Left colon (tissue), 2 donors: ENCODE results near the gene PSMF1. TPM values are rescaled to one million over a fixed set of nuclear protein-coding genes. Genes with fewer than 3 reads are reported as not detected.

Experiments used
- total RNA-seq, 2 donors: library from RNA; stranded (reverse); fragmentation: NEBNext Ultra II Directional; extraction: Animal tissue kit (Norgen Biotek cat#: 25700); gene quantifications; one replicate each; pipeline ENCODE4 v1.2.1, GENCODE V29; 2021
- donor health status: DM: no; HTN: no; CAD: no.
- donor health status: DM: yes; HTN: yes; CAD: no.

PSMF1 gene
- total RNA-seq, 2 donors from 2014 or later = 119 to 133 TPM

Other genes with a start within 250 kb of the PSMF1 start
- not detected for gene ANGPT4, start 202.3 kb upstream of the PSMF1 start, total RNA-seq
- gene RSPO4, start 116.3 kb upstream of the PSMF1 start, total RNA-seq = under 1 TPM in 1 of 2 donors, not detected in 1; 0.11 TPM
- gene TMEM74B, start 66.4 kb downstream of the PSMF1 start, total RNA-seq = 1 to 10 TPM; 2.2 to 3.4 TPM
- gene C20orf202, start 84.9 kb downstream of the PSMF1 start, total RNA-seq = under 1 TPM; 0.18 to 0.59 TPM
- gene RAD21L1, start 107.4 kb downstream of the PSMF1 start, total RNA-seq = not detected
- 1 to 10 TPM; 1.4 to 2.4 TPM for gene SNPH, start 147.7 kb downstream of the PSMF1 start, total RNA-seq
- gene SDCBP2, start 210.5 kb downstream of the PSMF1 start, total RNA-seq = 100 to 1,000 TPM; 262 to 489 TPM